ENCODE measurements around the gene ATE1. TPM values are rescaled to one million over a fixed set of nuclear protein-coding genes. Genes with fewer than 3 reads are reported as not detected.

The ATE1 gene
- total and polyA plus RNA-seq, 4 experiments from 2014 or later, result 24.5 to 36.6 (median 25.6) TPM

DNA sequence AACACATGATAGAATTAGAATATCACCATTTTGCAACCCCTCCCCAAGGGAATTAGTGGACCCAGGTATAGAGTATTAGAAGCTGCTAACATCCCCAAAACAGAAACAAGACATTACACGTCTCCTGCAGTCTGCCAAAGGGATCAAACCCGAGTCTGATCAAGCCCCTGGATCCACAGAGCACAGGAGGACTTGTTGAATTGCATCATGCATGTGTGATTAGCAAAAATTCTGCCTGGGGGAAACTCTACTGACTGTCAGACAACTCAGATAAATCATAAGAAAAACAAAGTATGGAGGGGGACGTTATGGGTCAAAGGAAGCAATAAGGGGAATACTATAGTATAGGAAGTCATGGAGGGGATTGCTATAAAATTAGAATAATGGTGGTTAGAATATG is 212.8 kb downstream of the ATE1 start:
- intact Hi-C loops (cut with micrococcal nuclease), result no loop called here

DNA sequence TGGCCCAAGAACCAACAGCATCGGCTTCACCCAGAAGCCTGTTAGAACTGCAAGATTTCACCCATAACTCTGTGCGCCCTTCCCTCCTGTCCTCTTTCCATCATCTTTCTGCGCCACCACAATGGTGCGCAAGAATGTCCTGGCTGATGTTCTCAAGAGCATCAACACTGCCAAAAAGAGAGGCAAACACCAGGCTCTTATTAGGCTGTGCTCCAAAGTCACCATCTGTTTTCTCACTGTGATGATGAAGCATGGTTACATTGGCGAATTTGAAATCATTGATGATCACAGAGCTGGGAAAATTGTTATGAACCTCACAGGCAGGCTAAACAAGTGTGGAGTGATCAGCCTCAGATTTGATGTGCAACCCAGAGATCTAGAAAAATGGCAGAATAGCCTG is 214.3 kb downstream of the ATE1 start:
- H3K36me3 ChIP-seq (ENCODE audit: insufficient read depth, low read length), result no peaks in the 10 kb centered on the region
- no peak overlapping the region for H3K4me3 ChIP-seq (ENCODE audit: low read length in 2 of 2)
- H3K27ac ChIP-seq (ENCODE audit: low read depth, low read length), result no peak overlapping the region
- CTCF ChIA-PET (ENCODE audit: partially characterized antibody), result no interaction called here
- Mint-ChIP-seq H3K27ac (no peak overlapping the region), H3K27me3 (peaks cover 6 to 8% of the 10 kb centered on the region in 2 donors), H3K4me3 (no peak overlapping the region), H3K9me3 (peaks cover 0 to 3% (median 0%) of the 10 kb centered on the region in 8 donors), H3K4me1 (no peaks in the 10 kb centered on the region), H3K36me3 (no peaks in the 10 kb centered on the region)
- POLR2A ChIA-PET (ENCODE audit: partially characterized antibody), result no interaction called here
- no peaks in the 10 kb centered on the region for H3K4me1 ChIP-seq (ENCODE audit: insufficient read depth, low read length)
- no peaks in the 10 kb centered on the region for H3K9me3 ChIP-seq (ENCODE audit: control insufficient read depth in 1 of 2, low read length in 2 of 2)
- intact Hi-C loops (cut with micrococcal nuclease), result no loop called here
- H3K27me3 ChIP-seq (ENCODE audit: insufficient read depth, low read length), result no peaks in the 10 kb centered on the region
- DNase-seq, result no peak

More for the DNA sequence above, 212.8 kb downstream of the ATE1 start:
- no peak for DNase-seq
- no peak overlapping the region for H3K4me3 Mint-ChIP-seq
- CTCF ChIA-PET (ENCODE audit: partially characterized antibody), result no interaction called here
- peaks cover 0 to 3% (median 0%) of the 10 kb centered on the region in 8 donors for H3K9me3 Mint-ChIP-seq
- POLR2A ChIA-PET (ENCODE audit: partially characterized antibody), result no interaction called here
- H3K36me3 Mint-ChIP-seq, result no peaks in the 10 kb centered on the region
- H3K27me3 ChIP-seq (ENCODE audit: insufficient read depth, low read length), result no peaks in the 10 kb centered on the region
- no peak overlapping the region for H3K27ac Mint-ChIP-seq
- no peaks in the 10 kb centered on the region for H3K9me3 ChIP-seq (ENCODE audit: control insufficient read depth in 1 of 2, low read length in 2 of 2)
- H3K36me3 ChIP-seq (ENCODE audit: insufficient read depth, low read length), result no peaks in the 10 kb centered on the region
- no peak overlapping the region for H3K27ac ChIP-seq (ENCODE audit: low read depth, low read length)
- H3K4me1 ChIP-seq (ENCODE audit: insufficient read depth, low read length), result no peaks in the 10 kb centered on the region
- H3K27me3 Mint-ChIP-seq, result peaks cover 6 to 7% of the 10 kb centered on the region in 2 donors
- H3K4me1 Mint-ChIP-seq, result no peaks in the 10 kb centered on the region
- H3K4me3 ChIP-seq (ENCODE audit: low read length in 2 of 2), result no peak overlapping the region

GRCh38 chr10:121710971-121711370 is 216.9 kb downstream of the ATE1 start:
- no peak for DNase-seq
- H3K27ac ChIP-seq (ENCODE audit: low read depth, low read length), result no peak overlapping the region
- no peaks in the 10 kb centered on the region for H3K36me3 ChIP-seq (ENCODE audit: insufficient read depth, low read length)
- peaks cover 0 to 1% (median 0%) of the 10 kb centered on the region in 8 donors for H3K9me3 Mint-ChIP-seq
- no peaks in the 10 kb centered on the region for H3K27me3 ChIP-seq (ENCODE audit: insufficient read depth, low read length)
- H3K4me3 ChIP-seq (ENCODE audit: low read length in 2 of 2), result no peak overlapping the region
- no peaks in the 10 kb centered on the region for H3K9me3 ChIP-seq (ENCODE audit: control insufficient read depth in 1 of 2, low read length in 2 of 2)
- POLR2A ChIA-PET (ENCODE audit: partially characterized antibody), result no interaction called here
- no peak overlapping the region for H3K27ac Mint-ChIP-seq
- CTCF ChIA-PET (ENCODE audit: partially characterized antibody), result no interaction called here
- intact Hi-C loops (cut with micrococcal nuclease), result no loop called here
- no peaks in the 10 kb centered on the region for H3K4me1 ChIP-seq (ENCODE audit: insufficient read depth, low read length)
- peaks cover 5 to 8% of the 10 kb centered on the region in 2 donors for H3K27me3 Mint-ChIP-seq
- no peak overlapping the region for H3K4me3 Mint-ChIP-seq
- no peaks in the 10 kb centered on the region for H3K4me1 Mint-ChIP-seq
- H3K36me3 Mint-ChIP-seq, result no peaks in the 10 kb centered on the region

GRCh38 chr10:121710207-121710606 is 217.6 kb downstream of the ATE1 start:
- ChIA-PET POLR2A (ENCODE audit: partially characterized antibody) (no interaction called here), CTCF (ENCODE audit: partially characterized antibody) (no interaction called here)
- Mint-ChIP-seq H3K4me1 (no peaks in the 10 kb centered on the region), H3K36me3 (no peaks in the 10 kb centered on the region), H3K27ac (no peak overlapping the region), H3K9me3 (peaks cover 0 to 1% (median 0%) of the 10 kb centered on the region in 8 donors), H3K4me3 (no peak overlapping the region), H3K27me3 (peaks cover 6 to 8% of the 10 kb centered on the region in 2 donors)
- Histone ChIP-seq H3K27ac (ENCODE audit: low read depth, low read length) (no peak overlapping the region), H3K4me3 (ENCODE audit: low read length in 2 of 2) (no peak overlapping the region), H3K27me3 (ENCODE audit: insufficient read depth, low read length) (no peaks in the 10 kb centered on the region), H3K9me3 (ENCODE audit: control insufficient read depth in 1 of 2, low read length in 2 of 2) (no peaks in the 10 kb centered on the region), H3K4me1 (ENCODE audit: insufficient read depth, low read length) (no peaks in the 10 kb centered on the region), H3K36me3 (ENCODE audit: insufficient read depth, low read length) (no peaks in the 10 kb centered on the region)
- intact Hi-C loops (cut with micrococcal nuclease), result no loop called here
- no peak for DNase-seq

DNA sequence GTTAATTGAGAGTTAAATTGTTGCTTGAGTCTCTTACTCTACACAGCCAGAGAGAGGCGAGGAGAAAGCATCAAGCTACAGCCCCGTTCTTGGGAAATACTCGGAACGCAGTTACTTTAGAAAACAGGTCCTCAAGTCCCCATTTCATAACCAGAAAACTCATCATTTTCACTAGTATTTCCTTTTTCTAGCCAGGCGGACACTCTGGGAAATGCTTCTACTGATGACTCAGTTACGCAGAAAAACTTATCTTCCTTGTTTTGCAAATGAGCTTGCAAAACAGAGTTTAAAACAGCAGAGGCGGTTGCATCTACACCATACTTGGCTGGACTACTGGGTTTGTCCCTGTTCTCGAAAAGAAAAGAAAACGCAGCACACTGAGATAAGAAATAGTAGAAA is 218.2 kb downstream of the ATE1 start:
- peaks cover 0 to 1% (median 0%) of the 10 kb centered on the region in 8 donors for H3K9me3 Mint-ChIP-seq
- Histone ChIP-seq H3K4me1 (ENCODE audit: insufficient read depth, low read length) (no peaks in the 10 kb centered on the region), H3K27me3 (ENCODE audit: insufficient read depth, low read length) (no peaks in the 10 kb centered on the region), H3K9me3 (ENCODE audit: control insufficient read depth in 1 of 2, low read length in 2 of 2) (no peaks in the 10 kb centered on the region), H3K36me3 (ENCODE audit: insufficient read depth, low read length) (no peaks in the 10 kb centered on the region), H3K4me3 (ENCODE audit: low read length in 2 of 2) (no peak overlapping the region), H3K27ac (ENCODE audit: low read depth, low read length) (no peak overlapping the region)
- peaks cover 6 to 8% of the 10 kb centered on the region in 2 donors for H3K27me3 Mint-ChIP-seq
- CTCF ChIA-PET (ENCODE audit: partially characterized antibody), result no interaction called here
- intact Hi-C loops (cut with micrococcal nuclease), result no loop called here
- no peak overlapping the region for H3K27ac Mint-ChIP-seq
- DNase-seq, result no peak
- no peaks in the 10 kb centered on the region for H3K36me3 Mint-ChIP-seq
- H3K4me3 Mint-ChIP-seq, result no peak overlapping the region
- POLR2A ChIA-PET (ENCODE audit: partially characterized antibody), result no interaction called here
- H3K4me1 Mint-ChIP-seq, result no peaks in the 10 kb centered on the region

GRCh38 chr10:121708728-121709674 is 218.8 kb downstream of the ATE1 start:
- no peaks in the 10 kb centered on the region for H3K36me3 Mint-ChIP-seq
- Histone ChIP-seq H3K36me3 (ENCODE audit: insufficient read depth, low read length) (no peaks in the 10 kb centered on the region), H3K9me3 (ENCODE audit: control insufficient read depth in 1 of 2, low read length in 2 of 2) (no peaks in the 10 kb centered on the region), H3K4me3 (ENCODE audit: low read length in 2 of 2) (no peak overlapping the region), H3K27ac (ENCODE audit: low read depth, low read length) (no peak overlapping the region), H3K27me3 (ENCODE audit: insufficient read depth, low read length) (no peaks in the 10 kb centered on the region), H3K4me1 (ENCODE audit: insufficient read depth, low read length) (no peaks in the 10 kb centered on the region)
- DNase-seq, result no peak
- H3K27ac Mint-ChIP-seq, result no peak overlapping the region
- POLR2A ChIA-PET (ENCODE audit: partially characterized antibody), result no interaction called here
- peaks cover 0 to 1% (median 0%) of the 10 kb centered on the region in 8 donors for H3K9me3 Mint-ChIP-seq
- CTCF ChIA-PET (ENCODE audit: partially characterized antibody), result no interaction called here
- H3K4me1 Mint-ChIP-seq, result no peaks in the 10 kb centered on the region
- intact Hi-C loops (cut with micrococcal nuclease), result no loop called here
- no peak overlapping the region for H3K4me3 Mint-ChIP-seq
- H3K27me3 Mint-ChIP-seq, result peaks cover 6 to 8% of the 10 kb centered on the region in 2 donors

- no peak overlapping the region for H3K4me3 ChIP-seq (ENCODE audit: low read length in 2 of 2)
- Mint-ChIP-seq H3K4me1 (no peaks in the 10 kb centered on the region), H3K27me3 (peaks cover 1 to 4% of the 10 kb centered on the region in 2 donors), H3K36me3 (no peaks in the 10 kb centered on the region), H3K4me3 (no peak overlapping the region), H3K27ac (no peak overlapping the region), H3K9me3 (peaks cover 0 to 16% (median 4%) of the 10 kb centered on the region in 8 donors)
- intact Hi-C loops (cut with micrococcal nuclease), result no loop called here
- H3K9me3 ChIP-seq (ENCODE audit: control insufficient read depth in 1 of 2, low read length in 2 of 2), result no peaks in the 10 kb centered on the region
- no peaks in the 10 kb centered on the region for H3K4me1 ChIP-seq (ENCODE audit: insufficient read depth, low read length)
- ChIA-PET CTCF (ENCODE audit: partially characterized antibody) (no interaction called here), POLR2A (ENCODE audit: partially characterized antibody) (no interaction called here)
- no peaks in the 10 kb centered on the region for H3K36me3 ChIP-seq (ENCODE audit: insufficient read depth, low read length)
- no peak overlapping the region for H3K27ac ChIP-seq (ENCODE audit: low read depth, low read length)
- no peaks in the 10 kb centered on the region for H3K27me3 ChIP-seq (ENCODE audit: insufficient read depth, low read length)
- DNase-seq, result no peak
These were observed 225.2 kb downstream of the ATE1 start for GRCh38 chr10:121702351-121703320.

Measured in CD4-positive, alpha-beta memory T cell (primary cell).